Testis (tissue), 2 donors: Measurements from ENCODE around the gene CCNJL.

Experiments used
- POLR2A ChIP-seq: fragments of 450-650 bp; IDR thresholded peaks from one replicate; pipeline ENCODE4 v1.6.1; 2017; ENCODE audit warnings: antibody characterized with exemption, mild to moderate bottlenecking, moderate library complexity
- TF ChIP-seq, protein P1 (sequence below), 3 experiments: fragments of 450-650 bp in 2 of 3; fragments of 200-600 bp in 1 of 3; sonication (generic) in 1 of 3; IDR thresholded peaks; one replicate each; pipeline ENCODE4 v1.5.1; 2016 to 2019; ENCODE audit warnings: antibody characterized with exemption in 3 of 3, mild to moderate bottlenecking in 2 of 3, moderate library complexity in 1 of 3

- TF ChIP-seq, protein P1, sequence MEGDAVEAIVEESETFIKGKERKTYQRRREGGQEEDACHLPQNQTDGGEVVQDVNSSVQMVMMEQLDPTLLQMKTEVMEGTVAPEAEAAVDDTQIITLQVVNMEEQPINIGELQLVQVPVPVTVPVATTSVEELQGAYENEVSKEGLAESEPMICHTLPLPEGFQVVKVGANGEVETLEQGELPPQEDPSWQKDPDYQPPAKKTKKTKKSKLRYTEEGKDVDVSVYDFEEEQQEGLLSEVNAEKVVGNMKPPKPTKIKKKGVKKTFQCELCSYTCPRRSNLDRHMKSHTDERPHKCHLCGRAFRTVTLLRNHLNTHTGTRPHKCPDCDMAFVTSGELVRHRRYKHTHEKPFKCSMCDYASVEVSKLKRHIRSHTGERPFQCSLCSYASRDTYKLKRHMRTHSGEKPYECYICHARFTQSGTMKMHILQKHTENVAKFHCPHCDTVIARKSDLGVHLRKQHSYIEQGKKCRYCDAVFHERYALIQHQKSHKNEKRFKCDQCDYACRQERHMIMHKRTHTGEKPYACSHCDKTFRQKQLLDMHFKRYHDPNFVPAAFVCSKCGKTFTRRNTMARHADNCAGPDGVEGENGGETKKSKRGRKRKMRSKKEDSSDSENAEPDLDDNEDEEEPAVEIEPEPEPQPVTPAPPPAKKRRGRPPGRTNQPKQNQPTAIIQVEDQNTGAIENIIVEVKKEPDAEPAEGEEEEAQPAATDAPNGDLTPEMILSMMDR (IDR thresholded peaks at IDR 0.05), result no peak
- TF ChIP-seq POLR2A, result no peak
Measured at GRCh38 chr5:160312134-160312959, at the start of gene CCNJL.
